Measurements from ENCODE around the gene PASK.

PASK gene

GRCh38 chr2:241066171-241066892, 82.9 kb downstream of the PASK start:
- DNase-seq (ENCODE audit: low spot score) = no peak

- DNase-seq (ENCODE audit: low spot score) = no peak
Measured at GRCh38 chr2:241065355-241065803, 83.9 kb downstream of the PASK start.

GRCh38 chr2:241064802-241065354, 84.4 kb downstream of the PASK start:
- no peak for DNase-seq (ENCODE audit: low spot score)

GRCh38 chr2:241064008-241064801, 85.1 kb downstream of the PASK start:
- DNase-seq (ENCODE audit: low spot score) = no peak

- no peak for DNase-seq (ENCODE audit: low spot score)
Measured at GRCh38 chr2:241063587-241063986, 85.7 kb downstream of the PASK start.

DNA sequence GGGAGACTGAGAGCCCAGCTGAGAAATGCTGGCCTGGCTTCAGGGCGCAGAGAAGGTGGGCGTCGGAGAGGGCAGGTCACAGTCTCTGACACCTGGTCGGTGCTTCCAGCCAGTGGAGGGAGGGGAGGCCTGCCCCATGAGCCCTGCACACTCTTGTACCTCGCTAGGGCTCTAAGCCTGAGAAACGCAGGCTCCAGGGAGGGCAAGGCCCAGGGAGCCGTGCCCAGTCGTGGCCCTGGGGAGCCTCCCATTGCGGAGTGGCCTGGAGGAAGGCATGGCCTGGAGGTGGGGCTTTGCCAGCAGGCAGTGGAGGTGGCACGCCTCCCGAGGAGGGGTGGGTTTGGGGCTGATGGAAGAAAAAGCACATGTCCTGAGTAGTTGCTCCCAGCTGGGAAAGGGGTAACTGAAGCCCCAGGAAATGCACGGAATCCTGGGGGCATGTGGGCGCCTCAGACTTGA, 86.2 kb downstream of the PASK start:
- no peak for DNase-seq (ENCODE audit: low spot score)

GRCh38 chr2:241062389-241063092, 86.7 kb downstream of the PASK start:
- no peak for DNase-seq (ENCODE audit: low spot score)

- no peak for DNase-seq (ENCODE audit: low spot score)
Measured at GRCh38 chr2:241061275-241061674, 88.0 kb downstream of the PASK start.
